ENCODE data around the gene C2orf92.
"Not testable (repeated sequence)": the region's sequence is repeated elsewhere in the genome, so short reads cannot be mapped to it uniquely, and the experiment has no call there.

C2orf92 gene

GRCh38 chr2:97678298-97678697 lies 8.8 kb downstream of the C2orf92 start:
- H3K14ac ChIP-seq (ENCODE audit: low read length in 2 of 2): no peak overlapping the region
- H3K27me3 ChIP-seq (ENCODE audit: control insufficient read depth in 1 of 2, insufficient read depth in 1 of 2, low read length in 2 of 2): no peaks in the 10 kb centered on the region
- H2BK5ac ChIP-seq (ENCODE audit: low read depth, low read length, poor library complexity, severe bottlenecking): no peak overlapping the region
- no peak for DNase-seq
- no peak overlapping the region for H3K9ac ChIP-seq (ENCODE audit: low read length)
- H3K9me3 ChIP-seq (ENCODE audit: control insufficient read depth, low read length): no peaks in the 10 kb centered on the region
- H3K4me3 ChIP-seq (ENCODE audit: insufficient read depth in 1 of 2, low read depth in 1 of 2, low read length in 2 of 2): no peak overlapping the region
- H3K23ac ChIP-seq (ENCODE audit: low read length in 2 of 2): no peak overlapping the region
- no peaks in the 10 kb centered on the region for H3K4me1 ChIP-seq (ENCODE audit: control insufficient read depth, insufficient read depth, low read depth, low read length)
- H2AK5ac ChIP-seq (ENCODE audit: low read length, severe bottlenecking): no peak overlapping the region
- no peak overlapping the region for H3K18ac ChIP-seq (ENCODE audit: low read depth in 1 of 2, low read length in 2 of 2)
- 100% methylated on average over 1 of the region's 1 CpG for WGBS
- no peaks in the 10 kb centered on the region for H3K36me3 ChIP-seq (ENCODE audit: control insufficient read depth in 1 of 2, insufficient read depth in 2 of 2, low read depth in 1 of 2, low read length in 2 of 2)
- H2AFZ ChIP-seq (ENCODE audit: low read depth, low read length): no peak overlapping the region
- H4K8ac ChIP-seq (ENCODE audit: low read length): no peak overlapping the region
- H4K91ac ChIP-seq (ENCODE audit: low read length): no peak overlapping the region
- no peak overlapping the region for H2BK120ac ChIP-seq (ENCODE audit: low read depth, low read length)
- no peak overlapping the region for H2BK12ac ChIP-seq (ENCODE audit: low read length in 2 of 2)
- H3K4ac ChIP-seq (ENCODE audit: low read depth in 1 of 2, low read length in 2 of 2): no peak overlapping the region
- H3K27ac ChIP-seq (ENCODE audit: low read length, poor library complexity, severe bottlenecking): no peak overlapping the region
- no peaks in the 10 kb centered on the region for H3K79me1 ChIP-seq (replicated peaks; ENCODE audit: low read length, poor library complexity, severe bottlenecking)
- no peak overlapping the region for H2BK15ac ChIP-seq (ENCODE audit: low read depth, poor library complexity, severe bottlenecking)
- no peak overlapping the region for H3K4me2 ChIP-seq (ENCODE audit: low read length, poor library complexity, severe bottlenecking)

GRCh38 chr2:97687235-97687634 lies 17.7 kb downstream of the C2orf92 start:
- not testable (repeated sequence) for H3K18ac ChIP-seq (ENCODE audit: low read depth in 1 of 2, low read length in 2 of 2); H2BK120ac ChIP-seq (ENCODE audit: low read depth, low read length); H4K91ac ChIP-seq (ENCODE audit: low read length); H3K27ac ChIP-seq (ENCODE audit: low read length, poor library complexity, severe bottlenecking); H3K27me3 ChIP-seq (ENCODE audit: control insufficient read depth in 1 of 2, insufficient read depth in 1 of 2, low read length in 2 of 2); H3K4ac ChIP-seq (ENCODE audit: low read depth in 1 of 2, low read length in 2 of 2); H4K8ac ChIP-seq (ENCODE audit: low read length); H3K4me2 ChIP-seq (ENCODE audit: low read length, poor library complexity, severe bottlenecking); H3K14ac ChIP-seq (ENCODE audit: low read length in 2 of 2); H3K4me1 ChIP-seq (ENCODE audit: control insufficient read depth, insufficient read depth, low read depth, low read length); H3K79me1 ChIP-seq (replicated peaks; ENCODE audit: low read length, poor library complexity, severe bottlenecking); H2AK5ac ChIP-seq (ENCODE audit: low read length, severe bottlenecking); H2BK15ac ChIP-seq (ENCODE audit: low read depth, poor library complexity, severe bottlenecking); H2AFZ ChIP-seq (ENCODE audit: low read depth, low read length); H3K9me3 ChIP-seq (ENCODE audit: control insufficient read depth, low read length); H3K9ac ChIP-seq (ENCODE audit: low read length); H3K36me3 ChIP-seq (ENCODE audit: control insufficient read depth in 1 of 2, insufficient read depth in 2 of 2, low read depth in 1 of 2, low read length in 2 of 2); H3K23ac ChIP-seq (ENCODE audit: low read length in 2 of 2); H3K4me3 ChIP-seq (ENCODE audit: insufficient read depth in 1 of 2, low read depth in 1 of 2, low read length in 2 of 2); H2BK5ac ChIP-seq (ENCODE audit: low read depth, low read length, poor library complexity, severe bottlenecking); H2BK12ac ChIP-seq (ENCODE audit: low read length in 2 of 2); DNase-seq
- WGBS: 100% methylated on average over 1 of the region's 3 CpGs

GRCh38 chr2:97688062-97688827 lies 18.7 kb downstream of the C2orf92 start:
- no peak overlapping the region for H3K9ac ChIP-seq (ENCODE audit: low read length)
- no peak overlapping the region for H3K18ac ChIP-seq (ENCODE audit: low read depth in 1 of 2, low read length in 2 of 2)
- H2BK15ac ChIP-seq (ENCODE audit: low read depth, poor library complexity, severe bottlenecking): no peak overlapping the region
- H4K91ac ChIP-seq (ENCODE audit: low read length): no peak overlapping the region
- no peak overlapping the region for H2BK12ac ChIP-seq (ENCODE audit: low read length in 2 of 2)
- no peak overlapping the region for H2BK120ac ChIP-seq (ENCODE audit: low read depth, low read length)
- H2AFZ ChIP-seq (ENCODE audit: low read depth, low read length): peak overlapping the region; percentile 42
- H3K79me1 ChIP-seq (replicated peaks; ENCODE audit: low read length, poor library complexity, severe bottlenecking): no peaks in the 10 kb centered on the region
- H3K4me2 ChIP-seq (ENCODE audit: low read length, poor library complexity, severe bottlenecking): no peak overlapping the region
- WGBS: 74% methylated on average over 11 of the region's 11 CpGs
- H3K4me3 ChIP-seq (ENCODE audit: insufficient read depth in 1 of 2, low read depth in 1 of 2, low read length in 2 of 2): no peak overlapping the region
- H3K36me3 ChIP-seq (ENCODE audit: control insufficient read depth in 1 of 2, insufficient read depth in 2 of 2, low read depth in 1 of 2, low read length in 2 of 2): no peaks in the 10 kb centered on the region
- H3K4ac ChIP-seq (ENCODE audit: low read depth in 1 of 2, low read length in 2 of 2): no peak overlapping the region
- DNase-seq: no peak
- no peaks in the 10 kb centered on the region for H3K27me3 ChIP-seq (ENCODE audit: control insufficient read depth in 1 of 2, insufficient read depth in 1 of 2, low read length in 2 of 2)
- H3K27ac ChIP-seq (ENCODE audit: low read length, poor library complexity, severe bottlenecking): no peak overlapping the region
- no peak overlapping the region for H2BK5ac ChIP-seq (ENCODE audit: low read depth, low read length, poor library complexity, severe bottlenecking)
- H3K14ac ChIP-seq (ENCODE audit: low read length in 2 of 2): no peak overlapping the region
- no peak overlapping the region for H4K8ac ChIP-seq (ENCODE audit: low read length)
- no peak overlapping the region for H3K23ac ChIP-seq (ENCODE audit: low read length in 2 of 2)
- H3K4me1 ChIP-seq (ENCODE audit: control insufficient read depth, insufficient read depth, low read depth, low read length): peaks cover 3% of the 10 kb centered on the region
- no peak overlapping the region for H2AK5ac ChIP-seq (ENCODE audit: low read length, severe bottlenecking)
- peaks cover 7% of the 10 kb centered on the region for H3K9me3 ChIP-seq (ENCODE audit: control insufficient read depth, low read length)

DNA sequence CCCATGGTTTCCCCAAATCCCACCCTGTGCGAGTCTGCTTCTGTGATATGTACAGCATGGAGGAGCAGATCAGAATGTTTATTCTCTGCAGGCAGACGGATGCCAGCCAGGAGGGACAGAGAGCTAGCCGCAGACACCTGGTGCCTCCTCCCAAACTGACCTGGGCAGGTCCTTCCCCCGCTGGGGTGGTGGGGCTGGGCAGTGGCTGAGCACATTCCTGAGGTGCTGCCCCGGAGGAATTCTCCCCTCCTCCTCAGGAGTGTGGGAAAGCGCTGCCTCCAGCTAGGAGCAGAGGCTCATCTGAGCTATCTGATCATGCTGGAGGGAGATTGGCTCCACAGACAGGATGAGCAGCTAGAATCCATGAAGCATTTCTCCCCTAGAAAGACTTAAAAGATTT lies 21.7 kb downstream of the C2orf92 start:
- H3K4ac ChIP-seq (ENCODE audit: low read depth in 1 of 2, low read length in 2 of 2): no peak overlapping the region
- no peak overlapping the region for H3K27ac ChIP-seq (ENCODE audit: low read length, poor library complexity, severe bottlenecking)
- no peaks in the 10 kb centered on the region for H3K27me3 ChIP-seq (ENCODE audit: control insufficient read depth in 1 of 2, insufficient read depth in 1 of 2, low read length in 2 of 2)
- H2BK12ac ChIP-seq (ENCODE audit: low read length in 2 of 2): no peak overlapping the region
- no peak overlapping the region for H2AFZ ChIP-seq (ENCODE audit: low read depth, low read length)
- H2AK5ac ChIP-seq (ENCODE audit: low read length, severe bottlenecking): no peak overlapping the region
- no peak overlapping the region for H4K8ac ChIP-seq (ENCODE audit: low read length)
- no peaks in the 10 kb centered on the region for H3K36me3 ChIP-seq (ENCODE audit: control insufficient read depth in 1 of 2, insufficient read depth in 2 of 2, low read depth in 1 of 2, low read length in 2 of 2)
- peaks cover 3% of the 10 kb centered on the region for H3K4me1 ChIP-seq (ENCODE audit: control insufficient read depth, insufficient read depth, low read depth, low read length)
- H3K79me1 ChIP-seq (replicated peaks; ENCODE audit: low read length, poor library complexity, severe bottlenecking): no peaks in the 10 kb centered on the region
- no peak overlapping the region for H2BK5ac ChIP-seq (ENCODE audit: low read depth, low read length, poor library complexity, severe bottlenecking)
- no peak overlapping the region for H3K23ac ChIP-seq (ENCODE audit: low read length in 2 of 2)
- no peak overlapping the region for H3K4me2 ChIP-seq (ENCODE audit: low read length, poor library complexity, severe bottlenecking)
- H4K91ac ChIP-seq (ENCODE audit: low read length): no peak overlapping the region
- peaks cover 9% of the 10 kb centered on the region for H3K9me3 ChIP-seq (ENCODE audit: control insufficient read depth, low read length)
- no peak overlapping the region for H3K14ac ChIP-seq (ENCODE audit: low read length in 2 of 2)
- no peak overlapping the region for H3K4me3 ChIP-seq (ENCODE audit: insufficient read depth in 1 of 2, low read depth in 1 of 2, low read length in 2 of 2)
- DNase-seq: no peak
- no peak overlapping the region for H3K9ac ChIP-seq (ENCODE audit: low read length)
- 56% methylated on average over 6 of the region's 6 CpGs for WGBS
- no peak overlapping the region for H2BK120ac ChIP-seq (ENCODE audit: low read depth, low read length)
- H2BK15ac ChIP-seq (ENCODE audit: low read depth, poor library complexity, severe bottlenecking): no peak overlapping the region
- H3K18ac ChIP-seq (ENCODE audit: low read depth in 1 of 2, low read length in 2 of 2): no peak overlapping the region
